BJ (cell line): ENCODE measurements around the gene ARPC5. TPM values are rescaled to one million over a fixed set of nuclear protein-coding genes. Genes with fewer than 3 reads are reported as not detected.
"Not testable (repeated sequence)": the region's sequence is repeated elsewhere in the genome, so short reads cannot be mapped to it uniquely, and the experiment has no call there.

ENCODE experiments used
- CTCF ChIA-PET: fragments of 350-600 bp; formaldehyde crosslinking; extraction: SDS; loops from one replicate; lab custom pipeline; 2021; ENCODE audit warnings: antibody characterized with exemption, inconsistent platforms; lab: Yijun Ruan, JAX
- POLR2A ChIA-PET: fragments of 300-600 bp; sonication (Branson Sonifier 250); formaldehyde crosslinking; extraction: SDS; loops from one replicate; lab custom pipeline; 2021; ENCODE audit warnings: antibody characterized with exemption; lab: Charles Lee
- DNase-seq: peaks from one replicate; pipeline ENCODE4 v3.0.0-alpha.2; 2011; ENCODE audit warnings: low read depth
- H3K27me3 ChIP-seq: 2 replicates; pipeline ENCODE4 v1.6.0; 2011; ENCODE audit warnings: low read length; ENCODE audit not compliant: control insufficient read depth, insufficient read depth
- H3K36me3 ChIP-seq: 2 replicates; pipeline ENCODE4 v1.5.1; 2011; ENCODE audit warnings: low read length; ENCODE audit not compliant: control insufficient read depth, insufficient read depth
- H3K4me3 ChIP-seq: 2 replicates; pipeline ENCODE4 v1.5.1; 2011; ENCODE audit warnings: low read depth, mild to moderate bottlenecking, control low read depth, low read length
- CTCF ChIP-seq: IDR thresholded peaks from 2 replicates; pipeline ENCODE4 v1.5.1; 2011; ENCODE audit warnings: low read depth, mild to moderate bottlenecking, control low read depth, inconsistent platforms, low read length, moderate library complexity; ENCODE audit not compliant: insufficient read depth
- polyA plus RNA-seq: library from polyadenylated mRNA; depleted of rRNA; stranded (reverse); fragments of >200 nt; gene quantifications from 2 replicates; pipeline ENCODE4 v1.2.3, GENCODE V29; 2011

ARPC5 gene
- polyA plus RNA-seq, 1 experiment, result 176 TPM

- no peak overlapping the region for H3K4me3 ChIP-seq
- peaks cover 1% of the 10 kb centered on the region for H3K36me3 ChIP-seq
- TF ChIP-seq CTCF, result peak; percentile 70
- ChIA-PET CTCF (interaction anchor here (0.9 to 1.0 kb wide), 2 partner anchors 14 to 153 kb away, joined by 4 to 8 read pairs; no protein-coding TSS in a partner anchor), POLR2A (no interaction called here)
- H3K27me3 ChIP-seq, result no peaks in the 10 kb centered on the region
- no peak for DNase-seq
Measured at GRCh38 chr1:183622884-183623785, 12.4 kb downstream of the ARPC5 start.

- POLR2A ChIA-PET, result no interaction called here
- no peak for TF ChIP-seq CTCF
Measured at GRCh38 chr1:183622013-183622412, 13.6 kb downstream of the ARPC5 start.

GRCh38 chr1:183620311-183620710, 15.3 kb downstream of the ARPC5 start:
- Histone ChIP-seq H3K4me3 (no peak overlapping the region), H3K36me3 (no peaks in the 10 kb centered on the region; the same call in 1 of the 2 replicates), H3K27me3 (no peaks in the 10 kb centered on the region)
- TF ChIP-seq CTCF, result no peak
- CTCF ChIA-PET, result interaction anchor here (1.1 kb wide), 1 partner anchor 13 kb away, joined by 4 read pairs; no protein-coding TSS in a partner anchor
- DNase-seq, result no peak
- POLR2A ChIA-PET, result no interaction called here

More at GRCh38 chr1:183622013-183622412, 13.6 kb downstream of the ARPC5 start:
- no peak overlapping the region for H3K4me3 ChIP-seq
- DNase-seq, result no peak
- CTCF ChIA-PET, result interaction anchor here (0.9 kb wide), 1 partner anchor 151 kb away, joined by 4 read pairs; no protein-coding TSS in a partner anchor
- H3K36me3 ChIP-seq, result peaks cover 1% of the 10 kb centered on the region
- no peaks in the 10 kb centered on the region for H3K27me3 ChIP-seq

GRCh38 chr1:183619781-183620180, 15.8 kb downstream of the ARPC5 start:
- ChIA-PET POLR2A (no interaction called here), CTCF (no interaction called here)
- no peak for TF ChIP-seq CTCF
- no peaks in the 10 kb centered on the region for H3K27me3 ChIP-seq
- DNase-seq, result no peak
- no peak overlapping the region for H3K4me3 ChIP-seq
- no peaks in the 10 kb centered on the region for H3K36me3 ChIP-seq

GRCh38 chr1:183618202-183618601, 17.4 kb downstream of the ARPC5 start:
- CTCF ChIA-PET, result interaction anchor here (1.4 kb wide), 1 partner anchor 9 kb away, joined by 4 read pairs; no protein-coding TSS in a partner anchor
- DNase-seq, H3K27me3 ChIP-seq, POLR2A ChIA-PET, H3K36me3 ChIP-seq, H3K4me3 ChIP-seq: not testable (repeated sequence)

- not testable (repeated sequence) for DNase-seq
Measured at GRCh38 chr1:183612975-183613374, 22.6 kb downstream of the ARPC5 start.

More at GRCh38 chr1:183612975-183613374, 22.6 kb downstream of the ARPC5 start:
- H3K36me3 ChIP-seq, H3K27me3 ChIP-seq, POLR2A ChIA-PET, H3K4me3 ChIP-seq: not testable (repeated sequence)
- CTCF ChIA-PET, result interaction anchor here (0.9 kb wide), 1 partner anchor 19 kb away, joined by 3 read pairs; no protein-coding TSS in a partner anchor
